HG03571 (cell line): Measurements from ENCODE around the gene OGFOD2.

Experiments used
- ATAC-seq: cut with Tn5 transposase; IDR thresholded peaks from one replicate; pipeline ENCODE4 v1.9.1; 2021; ENCODE audit not compliant: unreplicated experiment

Gene OGFOD2

DNA sequence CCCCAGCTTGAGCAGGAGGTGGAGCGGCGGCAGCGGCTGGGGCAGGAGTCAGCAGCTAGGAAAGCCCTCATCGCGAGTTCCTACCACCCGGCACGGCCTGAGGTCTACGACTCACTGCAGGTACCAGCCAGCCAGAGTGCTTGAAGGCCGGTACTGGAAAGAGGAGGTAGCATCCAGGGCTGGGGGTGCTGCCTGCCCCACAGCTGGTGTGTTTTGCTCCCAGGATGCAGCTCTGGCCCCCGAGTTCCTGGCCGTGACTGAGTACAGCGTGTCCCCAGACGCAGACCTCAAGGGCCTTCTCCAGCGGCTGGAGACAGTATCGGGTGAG lies 1.6 kb downstream of the OGFOD2 start:
- no peak for ATAC-seq

DNA sequence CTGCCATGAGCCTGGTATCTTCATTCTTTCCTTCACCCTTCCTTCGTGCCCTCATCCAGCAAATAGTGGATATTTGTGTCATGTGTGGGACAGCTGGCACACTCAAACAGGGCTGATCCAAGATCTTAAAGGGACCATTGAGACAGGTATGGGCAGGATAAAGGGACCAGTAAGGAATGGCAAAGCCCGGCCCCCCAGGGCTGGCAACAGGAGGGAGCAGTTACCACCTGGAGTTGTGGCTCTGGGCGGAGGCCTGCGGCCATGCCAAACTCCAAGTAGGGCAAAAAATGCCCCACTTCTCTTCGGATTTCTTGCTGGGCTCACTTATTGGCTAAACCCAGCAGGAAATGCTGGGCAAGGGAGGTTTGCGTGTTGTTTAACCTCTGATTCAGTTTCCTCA lies 2.1 kb downstream of the OGFOD2 start:
- no peak for ATAC-seq

DNA sequence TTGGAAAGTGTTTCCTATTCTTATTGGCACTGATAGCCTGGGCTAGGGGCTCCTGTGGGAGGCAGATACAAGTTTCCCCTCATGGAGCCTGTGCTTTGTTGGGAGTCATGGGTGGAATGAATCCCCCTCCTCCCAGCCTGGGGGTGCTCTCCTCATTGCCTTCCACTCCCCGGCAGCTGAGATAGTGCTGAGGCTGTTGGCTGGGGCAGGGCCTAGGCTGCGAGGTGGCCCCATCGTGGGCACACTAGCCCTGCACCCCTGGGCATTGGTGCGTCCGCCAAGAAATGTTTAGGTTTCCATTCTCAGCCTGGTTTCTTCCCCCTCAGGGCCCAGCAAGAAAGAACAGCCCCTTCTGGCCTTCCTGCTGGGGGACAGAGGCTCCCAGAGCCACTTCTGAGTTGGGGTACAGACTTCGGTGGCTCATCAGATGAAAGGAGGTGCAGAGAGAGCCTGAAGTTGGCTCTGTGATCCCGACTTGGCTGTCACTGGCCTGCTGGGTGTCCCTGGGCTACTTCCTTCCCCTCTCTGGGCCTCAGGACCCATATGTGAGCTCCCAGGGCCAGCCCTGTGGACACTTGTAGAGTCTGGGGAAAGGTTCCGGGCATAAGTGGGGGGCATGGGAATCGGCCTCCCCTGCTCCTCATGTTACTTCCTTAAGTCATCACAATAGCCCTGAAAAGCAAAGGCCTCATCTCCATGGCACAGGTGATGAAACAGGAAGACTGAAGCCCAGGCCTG lies 2.8 kb downstream of the OGFOD2 start:
- ATAC-seq = no peak

DNA sequence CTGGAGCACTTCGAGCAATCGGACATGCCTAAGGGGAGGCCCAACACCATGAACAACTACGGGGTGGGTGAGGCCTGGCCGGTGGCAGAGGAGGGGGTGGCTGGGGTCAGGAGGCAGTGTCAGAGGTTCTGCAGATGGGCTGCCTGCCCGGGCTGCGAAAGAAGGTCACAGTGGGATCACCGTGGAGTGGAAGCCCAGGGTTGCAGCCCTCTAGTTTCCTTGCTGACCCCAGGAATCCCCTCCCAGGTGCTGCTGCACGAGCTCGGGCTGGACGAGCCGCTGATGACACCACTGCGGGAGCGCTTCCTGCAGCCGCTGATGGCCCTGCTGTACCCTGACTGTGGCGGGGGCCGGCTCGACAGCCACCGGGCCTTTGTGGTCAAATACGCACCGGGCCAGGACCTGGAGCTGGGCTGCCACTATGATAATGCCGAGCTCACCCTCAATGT lies 3.5 kb downstream of the OGFOD2 start:
- no peak for ATAC-seq

DNA sequence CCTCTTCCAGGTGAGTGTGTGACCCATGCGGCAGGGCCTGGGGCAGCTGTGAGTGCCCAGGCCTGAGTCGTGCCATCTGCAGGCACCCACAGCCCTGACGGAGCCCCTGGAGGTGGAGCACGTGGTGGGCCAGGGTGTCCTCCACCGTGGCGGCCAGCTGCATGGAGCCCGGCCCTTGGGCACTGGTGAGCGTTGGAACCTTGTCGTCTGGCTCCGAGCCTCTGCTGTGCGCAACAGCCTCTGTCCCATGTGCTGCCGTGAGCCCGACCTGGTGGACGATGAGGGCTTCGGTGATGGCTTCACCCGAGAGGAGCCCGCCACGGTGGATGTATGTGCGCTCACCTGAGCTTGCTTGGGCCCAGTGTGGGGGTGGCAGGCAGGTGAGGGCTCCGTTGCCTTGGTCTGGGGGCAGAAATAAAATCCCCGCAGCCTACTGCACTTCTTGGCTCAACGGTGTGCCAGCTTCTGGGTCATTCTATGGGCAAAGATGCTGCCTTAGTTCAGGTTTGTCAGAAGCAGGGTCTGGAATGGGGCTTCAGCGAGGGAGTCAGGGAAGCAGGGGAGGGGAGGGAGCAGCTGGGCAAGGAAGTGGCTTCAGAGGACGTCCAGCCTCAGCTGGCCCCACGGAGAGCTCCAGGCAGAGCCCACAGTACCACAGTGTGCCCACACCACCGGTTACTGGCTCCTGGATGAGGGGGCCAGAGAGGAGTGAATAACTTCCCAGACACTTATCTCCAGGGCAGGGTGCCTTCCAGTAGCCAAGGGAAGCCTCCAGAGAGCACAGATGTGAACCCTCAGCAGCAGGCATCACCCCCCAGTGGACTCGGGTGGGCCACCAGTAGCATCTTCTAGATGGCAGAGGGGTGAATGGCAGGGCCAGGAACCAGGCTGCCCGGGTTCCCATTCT lies 4.2 kb downstream of the OGFOD2 start:
- no peak for ATAC-seq

- ATAC-seq = no peak
Measured at GRCh38 chr12:122979908-122980182, 4.8 kb downstream of the OGFOD2 start.

- ATAC-seq = peak; percentile 53
Measured at GRCh38 chr12:122980183-122981035, 5.4 kb downstream of the OGFOD2 start, which contains the start of gene ARL6IP4. ARL6IP4 (plus strand) TSS chr12:122980681; CDS start chr12:122981140, 459 bp downstream.

- ATAC-seq = no peak
Measured at GRCh38 chr12:122981036-122981471, 6.0 kb downstream of the OGFOD2 start.

GRCh38 chr12:122981587-122982476 lies 6.8 kb downstream of the OGFOD2 start:
- no peak for ATAC-seq

GRCh38 chr12:122982477-122982815 lies 7.4 kb downstream of the OGFOD2 start:
- ATAC-seq = no peak

DNA sequence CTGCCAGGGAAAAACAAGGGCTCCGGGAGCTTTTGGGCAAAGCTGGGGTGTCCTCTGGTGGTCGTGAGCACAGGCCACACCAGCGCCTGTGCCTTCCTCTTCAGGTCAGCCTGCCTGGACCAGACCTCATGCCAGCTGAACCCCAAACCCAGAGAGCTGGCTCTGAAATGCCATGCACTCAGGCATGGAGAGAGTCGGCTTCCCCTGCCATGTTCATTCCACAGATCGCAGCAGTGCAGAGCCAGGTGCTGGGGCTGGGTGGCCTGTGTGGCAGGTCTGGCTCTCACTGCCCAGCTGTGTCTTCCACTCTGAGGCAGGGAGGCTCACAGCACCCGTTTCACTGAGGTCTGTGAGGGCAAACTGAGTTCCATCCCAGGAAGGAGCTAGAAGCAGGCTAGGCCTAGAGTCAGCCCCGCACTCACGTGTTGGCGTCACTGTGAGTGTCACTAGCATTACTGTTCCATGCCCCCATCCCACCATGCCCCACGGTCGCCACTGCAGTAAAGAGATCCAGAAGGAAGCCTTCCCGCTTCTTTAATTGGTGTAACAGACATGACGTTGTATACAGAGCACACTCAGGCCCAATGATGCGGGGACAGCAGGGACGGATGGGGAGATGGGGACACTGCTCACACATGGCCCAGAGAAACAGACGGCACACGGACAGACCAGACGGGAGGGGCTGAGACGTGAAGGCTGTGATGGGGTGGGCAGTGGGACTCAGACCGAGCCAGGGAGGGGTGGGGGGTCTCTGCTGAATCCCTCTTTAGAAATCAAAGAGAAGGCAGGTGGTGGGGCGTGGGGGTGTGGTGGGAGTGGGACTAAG lies 8.1 kb downstream of the OGFOD2 start:
- no peak for ATAC-seq

DNA sequence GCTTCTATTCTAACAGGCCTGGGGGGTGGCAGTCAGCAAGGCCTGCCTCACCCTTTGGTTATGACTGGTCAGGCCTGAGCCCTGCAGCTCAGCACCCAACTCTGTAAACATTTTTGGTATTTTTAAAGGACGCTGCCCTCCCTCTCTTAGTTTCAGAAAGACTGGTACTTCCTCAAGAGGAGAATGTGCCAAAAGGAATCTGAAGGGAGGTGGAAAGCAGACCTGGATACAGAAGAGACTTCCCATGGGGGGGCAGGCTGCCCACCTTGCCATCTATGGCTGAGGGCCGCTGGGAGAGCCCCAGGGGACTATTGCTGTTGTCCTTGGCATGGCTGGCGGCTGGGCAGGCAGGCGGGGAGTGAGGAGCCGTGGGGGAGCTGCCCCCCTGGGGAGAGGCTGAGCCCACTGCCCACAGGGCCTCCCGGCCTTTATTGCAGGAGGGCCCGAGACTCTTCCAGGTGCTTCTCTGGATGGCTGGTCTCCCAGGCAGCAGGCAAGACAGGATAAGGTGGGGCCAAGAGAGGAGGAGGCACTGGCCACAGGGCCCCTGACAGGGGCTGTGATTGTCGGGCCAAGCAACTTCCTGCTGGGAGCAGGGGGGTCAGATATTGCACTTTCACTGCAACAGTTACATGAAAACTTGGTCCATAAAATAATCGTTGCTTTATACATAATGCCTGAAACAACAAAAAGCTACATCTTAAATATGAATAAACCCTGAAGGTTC lies 8.9 kb downstream of the OGFOD2 start:
- ATAC-seq = no peak

DNA sequence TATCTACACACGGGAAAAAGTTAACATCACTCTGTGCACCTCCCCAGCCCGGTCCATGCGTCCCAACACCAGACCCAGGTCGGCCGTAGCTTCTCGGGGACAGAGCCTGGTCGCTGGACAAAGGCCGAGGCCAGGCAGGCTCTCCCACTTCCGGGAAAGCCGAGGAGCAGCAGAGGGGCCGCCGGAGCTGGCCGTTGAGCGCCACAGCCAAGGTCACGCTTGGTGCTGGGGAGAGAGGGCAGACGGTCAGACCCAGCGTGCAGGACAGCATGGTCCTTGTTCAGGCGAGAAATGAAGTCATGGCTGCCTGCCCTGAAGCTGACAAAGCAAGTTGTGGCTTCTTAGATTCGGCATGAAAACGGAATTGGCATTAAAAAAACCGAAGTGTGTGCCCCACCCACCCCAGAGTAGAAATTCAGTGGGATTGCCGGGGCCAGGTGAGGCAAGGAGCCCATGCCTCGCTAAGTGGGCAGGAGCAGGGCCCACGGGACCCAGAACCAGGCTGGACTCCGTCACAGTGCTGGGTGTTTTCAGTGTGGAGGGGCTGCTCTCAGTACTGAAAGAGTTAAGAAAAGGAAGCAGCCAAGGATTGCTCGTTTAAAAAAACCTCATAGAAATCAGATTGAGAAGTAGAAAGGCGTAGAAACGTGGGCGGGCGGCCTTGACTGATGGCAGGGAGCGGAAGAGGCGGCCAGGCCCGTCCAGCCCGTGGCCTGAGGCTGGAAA lies 9.7 kb downstream of the OGFOD2 start:
- no peak for ATAC-seq

GRCh38 chr12:122985338-122986257 lies 10.6 kb downstream of the OGFOD2 start:
- no peak for ATAC-seq

- ATAC-seq = no peak
Measured at GRCh38 chr12:122986258-122986871, 11.3 kb downstream of the OGFOD2 start.

GRCh38 chr12:122987086-122987951 lies 12.3 kb downstream of the OGFOD2 start:
- no peak for ATAC-seq
